ENCODE data around the gene PAX4.

DNA sequence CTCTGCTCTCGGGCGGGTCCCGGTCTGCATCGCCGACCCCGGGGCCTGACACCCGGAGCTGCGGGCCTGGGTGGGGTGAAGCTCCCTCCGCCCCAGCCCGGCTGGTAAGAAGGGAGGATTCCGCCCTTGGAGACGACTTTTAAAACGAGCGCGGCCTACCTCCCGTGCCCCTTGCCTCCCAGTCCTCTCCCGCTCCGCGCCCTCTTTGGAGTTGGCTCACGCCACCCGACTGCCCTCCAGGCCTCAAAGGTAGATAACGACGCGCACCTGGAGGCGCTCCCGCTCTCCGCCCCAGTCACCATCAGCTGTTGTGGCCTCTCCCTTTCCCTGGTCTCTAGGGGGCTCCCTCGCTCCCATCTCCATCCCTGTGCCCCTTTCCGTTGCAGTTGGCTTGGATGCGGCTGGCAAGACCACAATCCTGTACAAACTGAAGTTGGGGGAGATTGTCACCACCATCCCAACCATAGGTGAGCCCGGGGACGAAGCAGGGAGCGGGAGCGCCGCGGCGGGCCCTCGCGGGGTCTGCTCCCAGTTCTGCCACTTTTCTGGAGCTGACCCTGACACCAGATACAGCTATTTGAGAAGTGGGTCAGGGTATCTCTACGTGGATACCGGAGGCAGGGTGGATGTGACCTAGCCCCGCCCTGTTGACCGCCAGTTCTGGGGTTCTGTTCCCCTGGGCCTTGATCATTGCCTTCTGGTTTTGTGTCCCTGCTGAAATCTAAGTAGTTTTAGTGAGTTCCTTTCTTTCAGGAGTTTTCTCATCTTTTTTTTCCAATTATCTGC is 29.1 kb downstream of the PAX4 start:
- TF ChIP-seq, protein P1, sequence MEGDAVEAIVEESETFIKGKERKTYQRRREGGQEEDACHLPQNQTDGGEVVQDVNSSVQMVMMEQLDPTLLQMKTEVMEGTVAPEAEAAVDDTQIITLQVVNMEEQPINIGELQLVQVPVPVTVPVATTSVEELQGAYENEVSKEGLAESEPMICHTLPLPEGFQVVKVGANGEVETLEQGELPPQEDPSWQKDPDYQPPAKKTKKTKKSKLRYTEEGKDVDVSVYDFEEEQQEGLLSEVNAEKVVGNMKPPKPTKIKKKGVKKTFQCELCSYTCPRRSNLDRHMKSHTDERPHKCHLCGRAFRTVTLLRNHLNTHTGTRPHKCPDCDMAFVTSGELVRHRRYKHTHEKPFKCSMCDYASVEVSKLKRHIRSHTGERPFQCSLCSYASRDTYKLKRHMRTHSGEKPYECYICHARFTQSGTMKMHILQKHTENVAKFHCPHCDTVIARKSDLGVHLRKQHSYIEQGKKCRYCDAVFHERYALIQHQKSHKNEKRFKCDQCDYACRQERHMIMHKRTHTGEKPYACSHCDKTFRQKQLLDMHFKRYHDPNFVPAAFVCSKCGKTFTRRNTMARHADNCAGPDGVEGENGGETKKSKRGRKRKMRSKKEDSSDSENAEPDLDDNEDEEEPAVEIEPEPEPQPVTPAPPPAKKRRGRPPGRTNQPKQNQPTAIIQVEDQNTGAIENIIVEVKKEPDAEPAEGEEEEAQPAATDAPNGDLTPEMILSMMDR (conservative IDR thresholded peaks at IDR 0.05 in 1 of 2, IDR thresholded peaks at IDR 0.05 in 1 of 2; ENCODE audit: low read depth in 1 of 2, low read length in 2 of 2), result peak; percentile 61 to 66
- no peak for TF ChIP-seq EZH2 (IDR thresholded peaks at IDR 0.05; ENCODE audit: low read length, missing control alignments)

Measured in fibroblast of lung (primary cell).